ENCODE measurements around the gene RBM19. TPM values are rescaled to one million over a fixed set of nuclear protein-coding genes. Genes with fewer than 3 reads are reported as not detected.

The RBM19 gene
- total RNA-seq, 2 donors from 2014 or later: 38.6 to 43.1 TPM

DNA sequence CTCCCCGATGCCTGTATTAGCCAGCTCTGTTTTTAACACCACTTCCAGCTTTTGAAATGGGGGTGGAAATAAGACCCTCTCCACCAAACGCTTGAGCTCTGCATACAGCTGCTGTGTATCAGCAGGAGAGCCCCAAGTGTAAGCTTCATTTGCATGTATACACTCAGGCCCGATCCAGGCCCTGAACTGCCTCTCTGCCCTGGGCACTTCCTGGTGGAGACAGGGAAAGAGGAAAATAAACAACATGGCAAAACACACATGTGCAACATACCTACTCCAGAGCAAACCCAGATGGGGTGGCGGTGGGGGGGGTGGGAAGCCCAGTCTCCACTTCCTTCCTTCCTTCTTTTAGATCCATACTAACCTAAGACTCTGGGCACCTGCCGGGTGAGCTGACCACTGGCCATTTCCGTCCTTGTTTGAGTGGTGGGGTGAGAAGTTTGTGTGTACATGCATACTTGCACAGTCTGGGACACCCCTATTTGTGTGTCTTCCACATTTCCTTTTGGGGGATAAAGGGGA, 55.3 kb downstream of the RBM19 start:
- no peaks in the 10 kb centered on the region for H3K9me3 Mint-ChIP-seq
- H3K27me3 Mint-ChIP-seq (ENCODE audit: insufficient read depth): no peaks in the 10 kb centered on the region
- Histone ChIP-seq H3K9me3 (ENCODE audit: control insufficient read depth, low read length) (no peaks in the 10 kb centered on the region), H3K4me1 (ENCODE audit: control insufficient read depth, insufficient read depth, low read length) (no peaks in the 10 kb centered on the region), H3K36me3 (ENCODE audit: control insufficient read depth, insufficient read depth, low read length) (peaks cover 44% of the 10 kb centered on the region), H3K4me3 (ENCODE audit: low read length) (no peak overlapping the region), H3K27me3 (ENCODE audit: control insufficient read depth, insufficient read depth, low read length, poor library complexity, severe bottlenecking) (no peaks in the 10 kb centered on the region), H3K9ac (ENCODE audit: extremely low read depth, low read length, poor library complexity, severe bottlenecking) (no peak overlapping the region), H3K27ac (ENCODE audit: low read depth, low read length) (no peak overlapping the region)
- peaks cover 17% of the 10 kb centered on the region for H3K4me1 Mint-ChIP-seq
- TF ChIP-seq, protein P1, sequence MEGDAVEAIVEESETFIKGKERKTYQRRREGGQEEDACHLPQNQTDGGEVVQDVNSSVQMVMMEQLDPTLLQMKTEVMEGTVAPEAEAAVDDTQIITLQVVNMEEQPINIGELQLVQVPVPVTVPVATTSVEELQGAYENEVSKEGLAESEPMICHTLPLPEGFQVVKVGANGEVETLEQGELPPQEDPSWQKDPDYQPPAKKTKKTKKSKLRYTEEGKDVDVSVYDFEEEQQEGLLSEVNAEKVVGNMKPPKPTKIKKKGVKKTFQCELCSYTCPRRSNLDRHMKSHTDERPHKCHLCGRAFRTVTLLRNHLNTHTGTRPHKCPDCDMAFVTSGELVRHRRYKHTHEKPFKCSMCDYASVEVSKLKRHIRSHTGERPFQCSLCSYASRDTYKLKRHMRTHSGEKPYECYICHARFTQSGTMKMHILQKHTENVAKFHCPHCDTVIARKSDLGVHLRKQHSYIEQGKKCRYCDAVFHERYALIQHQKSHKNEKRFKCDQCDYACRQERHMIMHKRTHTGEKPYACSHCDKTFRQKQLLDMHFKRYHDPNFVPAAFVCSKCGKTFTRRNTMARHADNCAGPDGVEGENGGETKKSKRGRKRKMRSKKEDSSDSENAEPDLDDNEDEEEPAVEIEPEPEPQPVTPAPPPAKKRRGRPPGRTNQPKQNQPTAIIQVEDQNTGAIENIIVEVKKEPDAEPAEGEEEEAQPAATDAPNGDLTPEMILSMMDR (conservative IDR thresholded peaks at IDR 0.05): no peak
- peak overlapping the region; percentile 52 for H3K27ac Mint-ChIP-seq
- WGBS, 2 experiments (ENCODE audit: insufficient coverage in 1 of 2, insufficient read length in 1 of 2): 82 to 100% methylated on average over 1 to 6 of the region's 6 CpGs
- peaks cover 38% of the 10 kb centered on the region for H3K36me3 Mint-ChIP-seq (ENCODE audit: low read depth)
- no peak overlapping the region for H3K4me3 Mint-ChIP-seq
- DNase-seq: no peak

DNA sequence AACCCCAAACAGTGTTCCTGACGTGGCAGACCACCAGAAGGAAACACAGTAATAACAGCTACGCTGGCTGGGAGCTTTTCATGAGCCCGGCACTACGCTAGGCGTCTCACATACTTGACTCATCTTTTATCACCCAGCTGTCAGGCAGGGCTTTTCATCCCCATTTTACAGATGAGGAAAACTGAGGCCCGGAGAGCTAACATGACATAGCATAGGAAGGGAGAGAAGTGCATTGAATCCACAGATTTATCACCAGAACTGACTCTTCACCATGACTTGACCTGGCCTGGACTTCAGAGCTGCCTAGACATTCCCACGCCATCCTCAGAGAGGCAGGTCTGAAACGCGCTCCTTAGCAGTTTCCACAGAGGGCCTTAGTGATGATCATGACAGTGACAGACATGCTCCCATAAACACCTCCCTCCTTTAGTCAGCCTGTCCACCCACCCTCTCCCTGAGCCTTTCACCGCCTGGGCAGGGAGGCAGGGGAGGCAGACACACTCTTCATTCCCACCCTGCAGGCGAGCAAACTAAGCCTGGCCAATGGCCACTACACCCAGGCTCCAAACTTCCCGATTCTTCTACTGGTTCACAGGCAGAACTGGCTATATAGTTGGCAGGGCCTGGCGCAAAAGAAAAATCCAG, 56.2 kb downstream of the RBM19 start:
- Histone ChIP-seq H3K4me3 (ENCODE audit: low read length) (no peak overlapping the region), H3K27ac (ENCODE audit: low read depth, low read length) (no peak overlapping the region), H3K36me3 (ENCODE audit: control insufficient read depth, insufficient read depth, low read length) (peaks cover 37% of the 10 kb centered on the region), H3K9ac (ENCODE audit: extremely low read depth, low read length, poor library complexity, severe bottlenecking) (no peak overlapping the region), H3K4me1 (ENCODE audit: control insufficient read depth, insufficient read depth, low read length) (no peaks in the 10 kb centered on the region), H3K9me3 (ENCODE audit: control insufficient read depth, low read length) (no peaks in the 10 kb centered on the region), H3K27me3 (ENCODE audit: control insufficient read depth, insufficient read depth, low read length, poor library complexity, severe bottlenecking) (no peaks in the 10 kb centered on the region)
- no peak overlapping the region for H3K27ac Mint-ChIP-seq
- H3K4me3 Mint-ChIP-seq: no peak overlapping the region
- peaks cover 35% of the 10 kb centered on the region for H3K36me3 Mint-ChIP-seq (ENCODE audit: low read depth)
- H3K9me3 Mint-ChIP-seq: no peaks in the 10 kb centered on the region
- no peak for DNase-seq
- H3K4me1 Mint-ChIP-seq: peaks cover 21% of the 10 kb centered on the region
- TF ChIP-seq, protein P1 (conservative IDR thresholded peaks at IDR 0.05): no peak
- H3K27me3 Mint-ChIP-seq (ENCODE audit: insufficient read depth): no peaks in the 10 kb centered on the region
- WGBS, 2 experiments (ENCODE audit: insufficient coverage in 1 of 2, insufficient read length in 1 of 2): 94 to 95% methylated on average over 7 to 13 of the region's 13 CpGs

DNA sequence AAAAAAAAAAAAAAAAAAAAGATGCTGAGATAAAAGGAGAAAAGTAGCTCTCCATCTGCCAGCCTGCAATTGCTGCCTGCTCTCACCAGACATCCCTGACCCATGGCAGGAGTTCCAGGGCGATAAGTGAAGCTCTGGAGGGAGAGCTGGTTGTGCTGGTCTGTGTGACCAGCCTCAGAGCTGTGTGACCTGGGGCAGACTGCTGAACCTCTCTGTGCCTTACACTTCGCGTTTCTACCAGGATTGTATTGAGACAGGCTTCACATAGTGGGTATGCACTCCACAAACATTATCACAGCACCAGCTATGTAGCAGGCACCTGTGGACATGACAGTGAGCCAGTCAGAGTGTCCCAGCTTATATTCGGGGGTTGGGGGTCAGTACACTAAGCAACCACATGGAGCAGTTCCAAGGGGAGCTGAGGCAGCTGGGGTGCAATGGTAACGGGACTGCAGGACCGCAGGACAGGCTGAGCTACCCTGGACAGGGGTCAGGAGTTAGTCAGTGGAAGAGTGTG, 57.5 kb downstream of the RBM19 start:
- H3K27me3 ChIP-seq (ENCODE audit: control insufficient read depth, insufficient read depth, low read length, poor library complexity, severe bottlenecking): no peaks in the 10 kb centered on the region
- no peaks in the 10 kb centered on the region for H3K4me1 ChIP-seq (ENCODE audit: control insufficient read depth, insufficient read depth, low read length)
- DNase-seq: no peak
- H3K36me3 Mint-ChIP-seq (ENCODE audit: low read depth): peaks cover 44% of the 10 kb centered on the region
- peaks cover 23% of the 10 kb centered on the region for H3K4me1 Mint-ChIP-seq
- H3K9ac ChIP-seq (ENCODE audit: extremely low read depth, low read length, poor library complexity, severe bottlenecking): no peak overlapping the region
- H3K9me3 Mint-ChIP-seq: no peaks in the 10 kb centered on the region
- no peak overlapping the region for H3K27ac ChIP-seq (ENCODE audit: low read depth, low read length)
- no peaks in the 10 kb centered on the region for H3K9me3 ChIP-seq (ENCODE audit: control insufficient read depth, low read length)
- TF ChIP-seq, protein P1 (conservative IDR thresholded peaks at IDR 0.05): no peak
- H3K4me3 Mint-ChIP-seq: no peak overlapping the region
- H3K27ac Mint-ChIP-seq: no peak overlapping the region
- 82 to 88% methylated on average over 4 to 6 of the region's 6 CpGs for WGBS, 2 experiments (ENCODE audit: insufficient coverage in 1 of 2, insufficient read length in 1 of 2)
- H3K36me3 ChIP-seq (ENCODE audit: control insufficient read depth, insufficient read depth, low read length): peaks cover 47% of the 10 kb centered on the region
- H3K4me3 ChIP-seq (ENCODE audit: low read length): no peak overlapping the region
- H3K27me3 Mint-ChIP-seq (ENCODE audit: insufficient read depth): no peaks in the 10 kb centered on the region
